GM21390 (cell line): Measurements from ENCODE around the gene YIPF4.
"Not testable (repeated sequence)": the region's sequence is repeated elsewhere in the genome, so short reads cannot be mapped to it uniquely, and the experiment has no call there.

Experiments used
- ATAC-seq: cut with Tn5 transposase; IDR thresholded peaks from one replicate; pipeline ENCODE4 v1.9.1; 2021; ENCODE audit not compliant: unreplicated experiment

Gene YIPF4

DNA sequence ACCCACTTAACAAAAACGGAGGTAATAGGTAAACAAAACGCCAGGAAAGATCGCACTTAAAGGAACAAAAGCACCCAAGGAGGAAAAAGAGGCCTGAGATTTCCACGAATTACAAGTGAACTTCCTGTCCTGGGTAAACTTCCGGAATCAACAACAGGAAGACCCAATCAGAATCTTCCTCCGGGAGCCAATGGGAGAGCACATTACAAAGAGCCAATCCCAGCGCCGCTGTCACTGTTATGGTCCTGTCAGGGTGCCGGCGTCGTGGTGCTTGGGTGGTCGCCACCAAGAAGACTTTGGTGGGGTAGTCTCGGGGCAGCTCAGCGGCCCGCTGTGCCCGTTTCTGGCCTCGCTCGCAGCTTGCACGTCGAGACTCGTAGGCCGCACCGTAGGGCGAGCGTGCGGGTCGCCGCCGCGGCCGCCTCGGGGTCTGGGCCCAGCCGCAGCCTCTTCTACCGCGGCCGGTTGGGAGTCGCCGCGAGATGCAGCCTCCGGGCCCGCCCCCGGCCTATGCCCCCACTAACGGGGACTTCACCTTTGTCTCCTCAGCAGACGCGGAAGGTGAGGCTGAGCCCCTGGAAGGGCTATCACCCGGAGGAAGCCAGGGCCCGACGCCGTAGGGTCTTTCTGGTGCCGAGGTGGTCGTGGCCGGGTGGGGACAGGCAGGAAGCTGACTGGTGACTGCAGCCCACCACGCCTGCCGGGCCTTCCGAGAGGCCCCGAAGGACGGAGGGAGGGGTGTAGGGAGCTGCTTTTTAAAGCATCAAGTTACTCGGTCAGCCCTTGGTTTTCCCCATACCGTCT, at the start of gene YIPF4:
Gene YIPF4 (plus strand): TSS at position 231 of the 804 bp plus-strand sequence. CDS start 252 bp downstream, at position 483.
- peak; percentile 99 for ATAC-seq

DNA sequence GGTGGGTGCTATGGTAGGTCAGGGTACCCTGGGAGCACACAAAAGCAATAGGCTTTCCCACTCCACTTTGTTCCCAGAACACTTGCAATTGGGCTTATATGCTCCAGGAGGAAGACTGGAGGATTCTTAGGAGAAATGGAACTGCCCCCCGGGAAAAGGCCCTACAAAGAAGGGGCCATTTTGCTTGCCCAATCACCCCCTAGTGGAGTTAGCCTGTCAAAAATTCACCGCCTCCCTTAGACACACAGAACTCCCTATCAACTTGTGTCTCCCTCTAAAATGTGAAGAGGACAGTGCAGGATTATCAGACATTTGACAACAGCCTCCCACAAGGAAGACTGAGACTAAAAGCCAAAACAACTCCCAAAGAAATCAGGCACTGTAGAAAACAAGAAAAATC, 49.5 kb upstream of the YIPF4 start:
- no peak for ATAC-seq

DNA sequence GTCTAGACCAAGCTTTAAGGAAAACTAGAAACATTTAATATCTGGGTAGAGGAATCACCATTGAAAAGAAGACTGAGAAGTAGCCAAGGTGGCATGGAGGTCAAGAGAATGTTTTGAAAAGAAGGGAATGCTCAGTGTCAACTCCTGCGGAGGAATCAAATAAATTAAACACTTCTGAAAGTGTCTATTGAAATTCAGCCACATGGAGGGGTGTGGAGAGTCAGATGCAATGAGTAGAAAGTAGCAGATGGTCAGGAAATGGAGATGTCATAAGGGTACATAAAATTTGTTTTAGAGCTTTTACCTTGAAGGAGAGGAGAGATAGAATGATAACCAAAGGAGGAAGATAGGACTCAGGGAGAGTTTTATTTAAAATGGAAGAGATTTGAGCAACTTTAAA, 48.1 kb upstream of the YIPF4 start:
- ATAC-seq, result no peak

DNA sequence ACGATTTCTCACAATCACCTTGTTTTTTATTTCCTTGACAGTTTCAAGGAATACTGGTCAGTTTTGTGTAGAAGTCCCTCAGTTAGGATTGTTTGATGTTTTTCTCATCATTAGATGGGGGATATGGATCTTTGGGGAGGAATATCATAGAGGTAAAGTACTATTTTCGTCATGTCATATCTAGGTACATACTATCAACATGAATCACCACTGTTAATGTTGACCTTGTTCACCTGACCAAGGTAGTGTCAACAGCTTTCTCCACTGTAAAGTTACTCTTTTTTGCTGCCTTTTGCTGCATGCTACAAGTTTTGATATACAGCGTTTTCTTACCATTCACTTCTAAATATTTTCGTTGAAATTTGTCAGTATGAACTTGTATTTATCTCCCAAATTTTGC, 45.7 kb upstream of the YIPF4 start:
- ATAC-seq, result no peak

DNA sequence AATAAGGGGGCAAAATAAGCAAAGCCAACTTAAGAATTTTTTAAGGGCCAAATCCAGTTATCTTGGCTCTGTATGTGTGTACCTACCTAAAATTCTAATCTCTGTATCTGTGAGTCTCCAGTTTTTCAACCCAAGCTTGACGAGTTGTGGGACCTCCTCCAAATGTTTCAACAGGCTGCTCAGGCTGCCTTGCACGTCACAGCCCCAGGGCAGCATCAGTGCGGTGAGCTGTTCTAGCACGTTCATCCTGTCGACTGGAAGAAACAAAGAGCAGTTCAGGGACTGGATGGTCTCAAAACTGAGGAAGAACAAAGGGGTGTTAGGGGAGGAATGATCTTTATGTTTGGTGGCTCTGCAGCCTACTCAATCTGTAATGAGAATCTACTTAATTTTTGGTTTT, 42.4 kb upstream of the YIPF4 start:
- no peak for ATAC-seq

DNA sequence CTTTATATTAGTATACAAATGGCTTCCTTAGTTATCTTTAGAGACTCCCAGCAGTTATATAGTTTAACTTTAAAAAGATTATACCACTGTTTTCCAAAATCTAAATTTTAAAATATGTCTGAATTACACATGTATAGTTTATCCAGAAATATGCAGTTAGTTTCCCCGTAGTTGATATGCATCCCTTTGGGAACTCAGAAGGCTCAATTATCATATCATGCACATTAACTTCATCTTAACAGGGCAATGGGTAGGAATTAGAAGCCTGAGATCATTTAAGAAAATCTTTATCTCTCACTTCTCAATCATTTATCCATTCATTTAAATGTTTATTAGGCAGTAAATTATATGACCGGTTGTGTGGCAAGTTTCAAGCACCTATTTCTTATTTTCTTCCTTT, 40.2 kb upstream of the YIPF4 start:
- ATAC-seq, result no peak

DNA sequence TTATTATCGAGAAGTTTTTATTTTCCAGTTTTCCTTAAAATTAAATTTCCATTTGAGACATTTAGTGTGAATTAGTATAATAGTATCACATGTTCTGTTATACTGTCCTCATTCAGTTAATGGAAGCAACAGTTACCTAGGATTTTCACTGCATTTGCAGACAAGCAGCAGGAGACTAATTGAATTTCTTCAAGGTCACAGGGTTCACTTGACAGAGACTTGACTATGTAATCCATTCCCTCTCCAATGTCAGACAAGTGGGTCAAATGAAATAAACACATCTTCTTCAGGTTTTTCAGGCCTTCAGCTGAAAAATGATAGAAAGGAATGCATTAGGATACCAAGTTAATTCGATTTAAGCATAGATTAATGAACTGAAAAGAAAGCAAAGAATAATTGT, 39.7 kb upstream of the YIPF4 start:
- no peak for ATAC-seq

DNA sequence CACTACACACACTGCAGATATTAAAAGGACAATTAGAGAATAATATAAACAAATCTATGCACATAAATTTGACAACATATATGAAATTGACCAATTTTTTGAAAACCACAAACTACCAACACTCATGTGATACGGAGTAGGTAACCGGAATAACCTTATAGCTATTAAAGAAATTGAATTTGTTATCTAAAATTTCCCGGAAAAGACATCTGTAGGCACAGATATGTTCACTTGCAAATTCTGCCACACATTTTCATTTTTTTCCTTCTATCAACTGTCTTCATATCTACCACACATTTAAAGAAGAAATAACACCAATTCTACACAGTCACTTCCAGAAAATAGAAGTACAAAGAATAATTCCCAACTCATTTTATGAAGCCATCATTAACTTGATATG, 35.4 kb upstream of the YIPF4 start:
- ATAC-seq, result no peak

DNA sequence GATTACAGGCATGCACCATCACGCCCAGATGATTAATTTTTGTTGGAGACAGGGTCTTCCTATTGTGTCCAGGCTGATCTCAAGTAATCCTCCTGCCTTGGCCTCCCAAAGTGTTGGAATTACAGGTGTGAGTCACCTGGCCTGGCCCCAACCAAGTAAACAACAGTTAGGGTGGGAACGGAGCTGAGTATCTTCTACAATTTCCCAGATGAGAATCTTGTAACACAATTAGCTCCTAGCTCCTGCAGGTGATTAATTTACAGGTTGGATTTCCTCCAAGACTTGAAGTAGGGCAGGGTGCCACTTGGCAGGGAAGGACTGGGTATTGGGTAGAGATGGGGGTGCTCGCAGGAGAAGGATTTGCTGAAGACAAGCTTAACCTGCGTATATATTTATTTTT, 30.8 kb upstream of the YIPF4 start:
- no peak for ATAC-seq

DNA sequence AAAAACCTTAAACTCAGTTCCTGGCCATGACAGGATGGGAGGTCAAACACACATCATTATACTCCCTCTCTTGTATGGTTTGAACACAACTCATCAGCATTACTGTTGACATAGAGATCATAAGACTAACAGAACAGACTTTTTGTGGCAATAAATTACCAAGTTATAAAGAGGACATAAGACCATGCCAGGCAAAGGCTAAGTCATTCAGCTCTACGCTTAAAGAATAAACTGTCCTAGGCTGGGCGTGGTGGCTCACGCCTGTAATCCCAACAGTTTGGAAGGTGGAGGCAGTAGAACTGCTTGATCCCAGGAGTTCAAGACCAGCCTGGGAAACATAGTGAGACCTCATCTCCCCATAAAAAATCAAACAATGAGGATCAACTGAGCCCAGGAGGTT, 29.4 kb upstream of the YIPF4 start:
- ATAC-seq, result no peak

DNA sequence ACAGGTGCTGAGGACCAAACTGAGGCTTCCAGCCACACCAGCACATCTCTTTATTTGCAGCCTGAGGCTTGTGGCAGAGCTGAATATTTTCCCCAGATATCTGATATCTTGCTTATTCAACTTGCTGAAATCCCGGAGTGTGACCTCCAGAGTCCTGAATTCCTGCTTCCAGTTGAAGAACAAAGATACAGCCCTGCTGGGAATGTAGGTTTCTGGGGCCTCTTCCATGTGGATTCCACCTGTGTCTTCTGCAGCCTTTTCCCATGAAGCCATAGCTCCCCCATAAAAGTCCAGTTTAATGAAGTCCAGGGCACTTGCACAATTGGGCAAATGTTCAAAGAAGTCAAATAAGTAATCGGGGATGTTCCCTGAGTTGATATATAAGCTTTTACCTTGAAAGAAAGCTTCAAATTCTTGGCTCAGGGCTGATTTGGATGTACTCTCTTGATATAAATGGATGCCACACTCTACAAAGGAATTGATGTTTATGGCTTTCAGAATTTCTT, 27.9 kb upstream of the YIPF4 start:
- no peak for ATAC-seq

DNA sequence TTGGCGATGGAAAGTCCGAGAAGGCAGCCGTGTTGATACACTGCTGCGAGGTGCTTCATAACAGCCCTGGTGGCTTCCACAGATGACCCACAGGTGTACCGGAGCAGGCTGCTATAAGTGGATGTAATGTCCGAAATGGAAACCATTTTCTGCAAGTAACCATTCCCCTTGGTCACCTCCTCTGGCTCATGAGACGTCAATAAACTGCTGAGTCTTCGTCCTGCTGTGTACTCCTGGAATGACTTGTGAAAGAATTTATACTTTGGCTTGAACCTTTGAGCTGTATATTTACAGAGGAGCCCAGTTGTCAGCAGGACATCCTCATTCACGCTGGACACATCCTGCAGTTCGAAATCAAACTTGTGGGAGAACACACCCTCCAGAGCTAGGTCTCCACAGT, 27.4 kb upstream of the YIPF4 start:
- ATAC-seq, result no peak

DNA sequence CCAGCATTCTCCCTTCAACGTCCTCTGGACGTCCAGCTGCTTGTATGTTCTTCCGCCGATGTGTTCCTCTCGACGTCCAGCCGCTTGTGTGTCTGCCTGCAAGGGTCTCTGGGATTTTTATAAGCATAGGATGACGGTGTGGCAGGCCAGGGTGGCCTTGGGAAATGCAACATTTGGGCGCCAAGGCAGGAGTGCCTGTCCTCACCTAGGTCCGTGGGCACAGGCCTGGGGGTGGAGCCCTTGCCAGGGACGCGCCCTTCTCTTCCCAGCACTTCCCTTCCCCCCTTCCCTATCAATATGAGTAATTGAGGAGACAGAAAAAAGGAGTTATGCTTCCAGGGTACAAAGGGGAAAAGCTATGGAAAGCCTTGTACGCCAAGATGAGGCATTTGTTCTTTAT, 19.5 kb upstream of the YIPF4 start:
- no peak for ATAC-seq

DNA sequence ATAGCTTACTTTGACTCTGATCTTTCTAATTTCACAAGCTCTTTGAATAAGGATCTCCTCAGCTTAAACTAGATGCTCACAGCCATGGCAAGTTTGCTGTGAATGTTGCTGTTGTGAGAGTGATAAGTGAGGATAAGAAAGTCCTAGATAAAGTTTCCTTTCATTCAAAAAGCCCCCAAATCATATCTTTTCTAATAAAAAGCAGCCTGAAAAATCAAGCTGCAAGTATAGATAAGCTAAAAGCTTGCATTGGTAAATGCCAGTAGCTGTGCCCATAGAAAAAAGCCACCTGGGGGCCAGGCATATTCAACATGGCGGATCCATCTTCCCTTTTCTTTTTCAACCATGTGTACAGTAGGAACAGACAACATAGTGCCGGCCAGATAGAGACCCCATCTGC, 17.3 kb upstream of the YIPF4 start:
- ATAC-seq, result no peak

DNA sequence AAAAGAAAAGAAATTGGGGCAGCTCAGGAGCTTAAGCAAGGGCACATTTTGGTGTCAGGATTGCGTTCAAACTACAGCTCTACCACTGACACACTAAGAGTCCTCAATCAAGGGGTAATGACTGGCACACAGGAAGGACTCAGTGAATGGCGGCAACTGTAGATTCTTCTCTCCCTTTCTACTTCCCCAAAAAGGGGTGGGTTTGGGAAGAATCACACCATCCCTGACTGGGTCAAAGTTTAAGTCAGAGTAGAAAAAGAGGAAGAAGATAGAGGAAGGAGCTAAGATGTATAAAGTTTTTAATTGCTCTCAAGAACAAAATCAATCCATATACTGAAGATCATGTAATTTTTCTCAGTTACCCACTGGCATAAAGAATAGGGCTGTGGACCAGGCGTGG, 15.6 kb upstream of the YIPF4 start:
- ATAC-seq, result no peak

DNA sequence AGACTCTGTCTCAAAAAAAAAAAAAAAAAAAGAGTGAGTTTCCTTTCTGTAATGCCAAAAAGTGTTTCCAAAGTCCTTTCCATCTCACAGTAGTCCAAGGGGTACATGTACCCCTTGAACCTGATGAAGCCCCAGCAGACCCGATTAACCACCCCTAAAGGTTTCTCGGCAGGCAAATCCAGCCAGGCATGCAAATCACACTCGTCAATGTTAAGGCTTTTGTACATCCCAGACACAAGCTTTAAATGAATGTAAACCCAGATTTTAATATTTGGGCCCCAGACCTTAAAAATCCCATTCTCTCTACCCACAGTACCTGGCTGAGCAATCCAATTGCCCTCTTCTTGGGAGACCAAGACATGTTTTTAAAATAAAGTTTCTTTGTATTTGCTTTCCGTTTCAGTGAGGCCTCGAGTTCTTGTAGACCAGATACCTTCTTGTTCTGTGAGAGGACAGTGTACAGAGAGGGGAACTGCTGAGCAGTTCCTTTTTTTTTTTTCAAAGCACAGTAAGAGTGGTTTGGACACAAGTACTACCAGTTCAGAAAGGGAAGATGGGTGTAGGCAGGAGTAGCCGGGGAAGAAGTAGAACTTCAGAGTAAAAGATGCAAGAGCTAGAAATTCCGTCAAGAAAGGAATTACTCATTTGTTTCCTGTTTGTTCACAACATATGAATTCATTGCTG, 13.1 kb upstream of the YIPF4 start, which contains the start of gene NLRC4:
Gene NLRC4 (minus strand): TSS at position 465 of the 684 bp plus-strand sequence. CDS start 8,111 bp downstream, outside the sequence.
- ATAC-seq, result peak; percentile 97

DNA sequence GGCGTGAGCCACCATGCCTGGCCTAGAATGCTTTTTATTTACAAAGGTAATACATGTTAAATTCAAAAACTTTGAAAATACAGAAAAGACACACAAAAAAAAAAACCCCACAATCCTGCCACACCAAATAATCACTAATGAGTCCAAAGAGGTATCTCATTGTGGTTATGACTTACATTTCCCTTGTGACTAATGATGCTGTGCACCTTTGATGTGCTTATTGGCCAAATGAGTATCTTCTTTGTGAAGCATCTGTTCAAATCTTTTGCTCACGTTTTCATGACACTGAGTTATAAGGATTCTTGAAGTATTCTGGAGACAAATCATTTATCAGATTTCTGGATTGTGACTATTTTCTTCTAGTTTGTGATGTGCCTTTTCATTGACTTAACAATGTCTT, 6.6 kb upstream of the YIPF4 start:
- no peak for ATAC-seq

DNA sequence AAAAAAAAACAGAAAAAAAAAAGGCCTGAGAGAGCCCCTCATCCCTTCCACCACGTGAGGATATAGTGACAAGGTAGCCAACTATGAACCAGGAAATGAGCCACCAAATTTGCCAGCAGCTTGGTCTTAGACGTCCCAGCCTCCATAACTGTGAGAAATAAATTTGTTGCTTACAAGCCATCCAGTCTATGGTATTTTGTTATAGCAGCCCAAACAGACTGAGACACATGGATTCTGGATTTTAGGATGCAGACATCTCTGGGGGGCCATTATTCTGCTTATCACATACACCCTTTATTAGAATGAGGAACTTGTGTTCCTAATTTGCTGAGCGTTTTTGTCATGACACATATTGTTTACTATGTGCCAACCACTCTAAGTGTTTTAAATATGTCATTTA, 5.4 kb upstream of the YIPF4 start:
- ATAC-seq, result no peak

DNA sequence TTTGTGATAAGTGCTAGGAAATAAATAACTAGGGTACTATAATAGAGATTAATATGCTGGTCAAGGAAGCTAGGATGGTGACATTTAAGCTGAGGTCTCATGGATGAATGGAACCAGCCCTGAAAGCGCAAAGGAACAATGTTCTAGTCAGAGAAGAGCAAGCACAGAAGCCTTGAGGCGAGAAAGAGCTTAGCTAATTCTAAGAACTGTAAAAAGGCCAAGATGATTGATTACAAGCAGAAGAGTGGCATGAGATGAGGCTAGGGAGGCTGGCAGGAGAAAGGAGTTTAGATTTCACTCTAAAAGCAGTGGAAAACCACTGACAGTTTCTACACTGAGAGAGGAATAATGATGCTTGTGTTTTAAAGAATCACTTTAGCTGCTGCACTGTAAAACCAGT, 3.4 kb upstream of the YIPF4 start:
- ATAC-seq, result no peak

DNA sequence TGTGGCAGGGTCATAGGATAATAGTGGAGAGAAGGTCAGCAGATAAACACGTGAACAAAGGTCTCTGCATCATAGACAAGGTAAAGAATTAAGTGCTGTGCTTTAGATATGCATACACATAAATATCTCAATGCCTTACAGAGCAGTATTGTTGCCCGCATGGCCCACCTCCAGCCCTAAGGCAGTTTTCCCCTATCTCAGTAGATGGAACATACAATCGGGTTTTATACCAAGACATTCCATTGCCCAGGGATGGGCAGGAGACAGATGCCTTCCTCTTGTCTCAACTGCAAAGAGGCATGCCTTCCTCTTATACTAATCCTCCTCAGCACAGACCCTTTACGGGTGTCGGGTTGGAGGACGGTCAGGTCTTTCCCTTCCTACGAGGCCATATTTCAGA, 1.9 kb upstream of the YIPF4 start:
- not testable (repeated sequence) for ATAC-seq

DNA sequence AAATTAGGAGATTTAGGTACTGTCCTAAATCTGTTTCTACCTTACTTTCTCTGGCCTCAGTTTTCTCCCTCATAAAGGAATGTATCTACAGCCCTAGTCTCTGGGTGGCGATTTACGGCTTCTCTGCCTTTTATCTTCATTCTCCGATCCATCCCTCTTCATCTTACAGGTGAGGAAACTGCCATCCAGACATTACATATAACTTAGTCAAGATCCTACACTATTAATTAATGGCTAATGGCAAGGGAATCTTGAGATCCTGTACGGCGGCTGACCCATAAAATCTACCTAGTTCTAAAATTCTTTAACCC, 386 bp upstream of the YIPF4 start:
- peak; percentile 3 for ATAC-seq

DNA sequence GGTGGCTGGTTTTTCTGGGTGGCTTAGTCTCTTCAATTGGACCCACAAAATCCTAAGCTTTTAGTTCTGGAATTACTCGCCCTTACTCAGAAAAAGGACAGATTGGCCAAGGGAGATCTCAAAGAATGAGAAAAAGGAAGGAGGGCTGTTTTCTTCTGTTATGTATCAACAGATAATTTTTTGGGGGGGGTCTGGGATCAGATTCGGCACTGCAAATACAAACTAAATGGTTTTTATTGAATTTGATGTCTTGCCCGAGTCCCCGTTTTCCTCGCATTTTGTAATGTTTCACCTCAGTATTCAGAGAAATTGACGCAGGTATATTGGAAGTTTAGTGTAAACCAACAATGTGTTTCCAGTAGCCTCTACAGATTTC, 762 bp downstream of the YIPF4 start:
- ATAC-seq, result no peak

DNA sequence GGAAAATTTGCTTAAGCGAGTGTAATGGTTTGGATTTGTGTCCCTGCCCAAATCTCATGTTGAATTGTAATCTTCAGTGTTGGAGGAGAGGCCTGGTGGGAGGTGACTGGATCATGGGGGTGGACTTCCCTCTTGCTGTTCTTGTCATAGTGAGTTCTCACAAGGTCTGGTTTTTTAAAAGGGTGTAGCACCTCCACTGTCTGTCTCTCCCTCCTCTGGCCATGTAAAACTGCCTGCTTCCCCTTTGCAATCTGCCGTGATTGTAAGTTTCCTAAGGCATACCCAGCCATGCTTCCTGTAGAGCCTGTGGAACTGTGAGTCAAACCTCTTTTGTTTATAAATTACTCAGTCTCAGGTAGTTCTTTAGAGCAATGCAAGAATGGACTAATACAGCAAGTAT, 6.6 kb downstream of the YIPF4 start:
- ATAC-seq, result no peak
